Measurements from ENCODE around the gene MYL9. TPM values are rescaled to one million over a fixed set of nuclear protein-coding genes. Genes with fewer than 3 reads are reported as not detected.
"Not testable (repeated sequence)": the region's sequence is repeated elsewhere in the genome, so short reads cannot be mapped to it uniquely, and the experiment has no call there.

MYL9 gene
- total RNA-seq, 1 donor from 2014 or later, result 274 TPM

- H3K4me1 ChIP-seq, result no peaks in the 10 kb centered on the region
- TF ChIP-seq, protein P1, sequence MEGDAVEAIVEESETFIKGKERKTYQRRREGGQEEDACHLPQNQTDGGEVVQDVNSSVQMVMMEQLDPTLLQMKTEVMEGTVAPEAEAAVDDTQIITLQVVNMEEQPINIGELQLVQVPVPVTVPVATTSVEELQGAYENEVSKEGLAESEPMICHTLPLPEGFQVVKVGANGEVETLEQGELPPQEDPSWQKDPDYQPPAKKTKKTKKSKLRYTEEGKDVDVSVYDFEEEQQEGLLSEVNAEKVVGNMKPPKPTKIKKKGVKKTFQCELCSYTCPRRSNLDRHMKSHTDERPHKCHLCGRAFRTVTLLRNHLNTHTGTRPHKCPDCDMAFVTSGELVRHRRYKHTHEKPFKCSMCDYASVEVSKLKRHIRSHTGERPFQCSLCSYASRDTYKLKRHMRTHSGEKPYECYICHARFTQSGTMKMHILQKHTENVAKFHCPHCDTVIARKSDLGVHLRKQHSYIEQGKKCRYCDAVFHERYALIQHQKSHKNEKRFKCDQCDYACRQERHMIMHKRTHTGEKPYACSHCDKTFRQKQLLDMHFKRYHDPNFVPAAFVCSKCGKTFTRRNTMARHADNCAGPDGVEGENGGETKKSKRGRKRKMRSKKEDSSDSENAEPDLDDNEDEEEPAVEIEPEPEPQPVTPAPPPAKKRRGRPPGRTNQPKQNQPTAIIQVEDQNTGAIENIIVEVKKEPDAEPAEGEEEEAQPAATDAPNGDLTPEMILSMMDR (IDR thresholded peaks at IDR 0.05), result no peak
- no peak for ATAC-seq
- H3K27me3 ChIP-seq (ENCODE audit: low read depth), result no peaks in the 10 kb centered on the region
- intact Hi-C loops (cut with DNase I), result no loop called here
- H3K4me3 ChIP-seq, result no peak overlapping the region
- no peaks in the 10 kb centered on the region for H3K36me3 ChIP-seq
- peaks cover 9% of the 10 kb centered on the region for H3K9me3 ChIP-seq
- DNase-seq, result no peak
- H3K27ac ChIP-seq, result no peak overlapping the region
Measured at GRCh38 chr20:36563374-36563773, 22.1 kb downstream of the MYL9 start.

DNA sequence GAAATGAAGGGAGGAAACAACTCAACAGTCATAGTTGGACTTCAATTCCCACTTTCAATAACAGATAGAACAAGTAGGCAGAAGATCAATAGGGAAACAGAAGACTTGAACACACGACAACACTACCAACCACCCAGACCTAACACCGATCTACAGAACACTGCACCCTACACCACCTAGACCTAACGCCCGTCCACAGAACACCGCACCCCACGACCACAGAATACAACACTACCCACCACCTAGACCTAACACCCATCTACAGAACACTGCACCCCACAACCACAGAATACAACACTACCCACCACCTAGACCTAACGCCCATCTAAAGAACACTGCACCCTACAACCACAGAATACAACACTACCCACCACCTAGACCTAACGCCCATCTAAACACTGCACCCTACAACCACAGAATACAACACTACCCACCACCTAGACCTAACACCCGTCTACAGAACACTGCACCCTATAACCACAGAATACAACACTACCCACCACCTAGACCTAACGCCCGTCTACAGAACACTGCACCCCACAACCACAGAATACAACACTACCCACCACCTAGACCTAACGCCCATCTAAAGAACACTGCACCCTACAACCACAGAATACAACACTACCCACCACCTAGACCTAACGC lies 22.9 kb downstream of the MYL9 start:
- H3K27me3 ChIP-seq (ENCODE audit: low read depth); H3K36me3 ChIP-seq; H3K4me1 ChIP-seq; intact Hi-C loops (cut with DNase I); H3K4me3 ChIP-seq; H3K9me3 ChIP-seq; ATAC-seq; H3K27ac ChIP-seq; DNase-seq: not testable (repeated sequence)

DNA sequence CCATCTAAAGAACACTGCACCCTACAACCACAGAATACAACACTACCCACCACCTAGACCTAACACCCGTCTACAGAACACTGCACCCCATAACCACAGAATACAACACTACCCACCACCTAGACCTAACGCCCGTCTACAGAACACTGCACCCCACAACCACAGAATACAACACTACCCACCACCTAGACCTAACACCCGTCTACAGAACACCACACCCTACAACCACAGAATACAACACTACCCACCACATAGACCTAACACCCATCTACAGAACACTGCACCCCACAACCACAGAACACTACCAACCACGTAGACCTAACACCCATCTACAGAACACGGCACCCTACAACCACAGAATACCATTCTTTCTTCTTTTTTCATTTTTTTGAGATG lies 23.4 kb downstream of the MYL9 start:
- H3K36me3 ChIP-seq; H3K4me3 ChIP-seq; intact Hi-C loops (cut with DNase I); H3K27me3 ChIP-seq (ENCODE audit: low read depth); ATAC-seq; H3K27ac ChIP-seq; H3K9me3 ChIP-seq; DNase-seq; H3K4me1 ChIP-seq: not testable (repeated sequence)

- no peaks in the 10 kb centered on the region for H3K4me1 ChIP-seq
Measured at GRCh38 chr20:36565520-36565919, 24.2 kb downstream of the MYL9 start.

GRCh38 chr20:36569847-36570429 lies 28.6 kb downstream of the MYL9 start:
- Histone ChIP-seq H3K27me3 (ENCODE audit: low read depth) (no peaks in the 10 kb centered on the region), H3K27ac (no peak overlapping the region), H3K4me1 (peaks cover 10% of the 10 kb centered on the region), H3K36me3 (no peaks in the 10 kb centered on the region), H3K4me3 (no peak overlapping the region), H3K9me3 (peaks cover 9% of the 10 kb centered on the region)
- no peak for DNase-seq
- intact Hi-C loops (cut with DNase I), result no loop called here
- no peak for ATAC-seq
- TF ChIP-seq, protein P1 (IDR thresholded peaks at IDR 0.05), result no peak

More at GRCh38 chr20:36565520-36565919, 24.2 kb downstream of the MYL9 start:
- Histone ChIP-seq H3K27me3 (ENCODE audit: low read depth) (no peaks in the 10 kb centered on the region), H3K27ac (no peak overlapping the region), H3K4me3 (no peak overlapping the region), H3K36me3 (no peaks in the 10 kb centered on the region), H3K9me3 (peaks cover 9% of the 10 kb centered on the region)
- TF ChIP-seq, protein P1 (IDR thresholded peaks at IDR 0.05), result no peak
- ATAC-seq, result no peak
- intact Hi-C loops (cut with DNase I), result no loop called here
- no peak for DNase-seq

- peaks cover 29% of the 10 kb centered on the region for H3K4me1 ChIP-seq
- ATAC-seq, result no peak
- DNase-seq, result no peak
- intact Hi-C loops (cut with DNase I), result no loop called here
- H3K27ac ChIP-seq, result peak overlapping the region; percentile 93
- no peak overlapping the region for H3K4me3 ChIP-seq
- H3K9me3 ChIP-seq, result no peaks in the 10 kb centered on the region
- TF ChIP-seq, protein P1 (IDR thresholded peaks at IDR 0.05), result no peak
- no peaks in the 10 kb centered on the region for H3K27me3 ChIP-seq (ENCODE audit: low read depth)
- H3K36me3 ChIP-seq, result no peaks in the 10 kb centered on the region
Measured at GRCh38 chr20:36571564-36572504, 30.5 kb downstream of the MYL9 start.

All from lower lobe of right lung (tissue), 2 donors.